Stimulated activated CD4-positive, alpha-beta T cell treated with anti-CD3 and anti-CD28 coated beads, Interleukin-1b, Interleukin-23, amount 100 ng/mL, for 48 hours (primary cell): ENCODE data around the gene RETREG1.
A peak's percentile ranks its signal among the peaks of the same experiment; 100 is the strongest.

ENCODE experiments used
- DNase-seq: peaks from one replicate; pipeline ENCODE4 v3.0.0-alpha.2; 2020

The RETREG1 gene

DNA sequence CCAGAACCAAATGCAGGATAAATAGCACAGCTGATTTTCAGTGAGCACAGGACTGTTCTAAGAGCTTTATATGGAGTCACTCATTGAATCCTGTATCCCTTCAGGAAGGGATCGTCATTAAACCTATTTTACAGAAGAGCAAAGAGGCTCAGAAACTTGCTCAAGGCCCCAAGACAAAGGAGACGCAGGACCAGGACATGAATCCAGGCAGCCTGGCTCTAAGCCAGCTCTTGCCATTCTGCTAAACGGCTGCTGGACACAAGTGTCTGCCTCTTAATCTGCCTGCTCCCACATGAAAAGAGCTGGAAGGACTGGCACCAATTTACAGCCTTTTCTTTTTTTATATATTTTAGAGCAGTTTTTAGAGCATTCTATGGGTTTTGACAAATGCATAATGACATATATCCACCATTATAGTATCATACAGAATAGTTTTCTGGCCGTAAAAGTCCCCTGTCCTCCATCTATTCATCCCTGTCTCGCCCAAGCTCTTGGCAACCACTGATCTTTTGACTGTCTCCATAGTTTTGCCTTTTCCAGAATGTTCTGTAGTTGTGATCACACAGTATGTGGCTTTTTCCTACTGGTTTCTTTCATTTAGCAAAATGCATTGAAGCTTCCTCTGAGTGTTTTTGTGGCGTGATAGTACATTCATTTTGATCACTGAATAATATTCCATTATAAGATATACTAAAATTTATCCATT lies 37.5 kb downstream of the RETREG1 start:
- no peak for DNase-seq

GRCh38 chr5:16578474-16578883 lies 38.3 kb downstream of the RETREG1 start:
- no peak for DNase-seq

DNA sequence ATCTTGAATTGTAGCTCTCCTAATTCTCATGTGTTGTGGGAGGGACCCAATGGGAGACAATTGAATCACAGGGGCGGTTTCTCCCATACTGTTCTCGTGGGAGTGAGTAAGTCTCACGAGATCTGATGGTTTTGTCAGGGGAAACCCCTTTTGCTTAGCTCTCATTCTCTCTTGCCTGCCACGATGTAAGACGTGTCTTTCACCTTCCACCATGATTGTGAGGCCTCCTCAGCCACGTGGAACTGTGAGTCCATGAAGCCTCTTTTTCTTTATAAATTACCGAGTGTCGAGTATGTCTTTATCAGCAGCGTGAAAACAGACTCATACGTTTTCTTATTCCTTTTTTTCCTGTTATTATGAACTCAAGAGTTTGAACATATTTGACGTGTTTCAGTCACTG lies 39.1 kb downstream of the RETREG1 start:
- DNase-seq, result peak; percentile 18

GRCh38 chr5:16574789-16575721 lies 41.7 kb downstream of the RETREG1 start:
- peak; percentile 13 for DNase-seq

DNA sequence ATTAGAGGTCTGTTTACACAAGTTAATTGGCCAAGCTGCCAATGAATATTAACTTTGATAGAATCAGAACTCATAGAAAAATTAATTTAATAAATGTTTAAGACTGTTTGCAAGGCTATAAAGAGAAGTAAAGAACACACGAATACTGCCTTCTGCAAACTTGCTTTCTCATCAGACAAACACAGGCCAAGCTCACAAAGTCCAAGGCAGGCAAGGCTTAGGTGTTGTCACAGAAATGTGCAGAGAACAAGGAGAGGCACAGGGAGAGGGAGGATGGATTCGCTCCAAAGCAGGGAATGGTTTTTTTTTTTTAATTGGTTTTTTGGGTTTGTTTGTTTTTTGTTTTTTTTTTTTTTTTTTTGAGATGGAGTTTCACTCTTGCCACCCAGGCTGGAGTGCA lies 43.4 kb downstream of the RETREG1 start:
- DNase-seq, result no peak

DNA sequence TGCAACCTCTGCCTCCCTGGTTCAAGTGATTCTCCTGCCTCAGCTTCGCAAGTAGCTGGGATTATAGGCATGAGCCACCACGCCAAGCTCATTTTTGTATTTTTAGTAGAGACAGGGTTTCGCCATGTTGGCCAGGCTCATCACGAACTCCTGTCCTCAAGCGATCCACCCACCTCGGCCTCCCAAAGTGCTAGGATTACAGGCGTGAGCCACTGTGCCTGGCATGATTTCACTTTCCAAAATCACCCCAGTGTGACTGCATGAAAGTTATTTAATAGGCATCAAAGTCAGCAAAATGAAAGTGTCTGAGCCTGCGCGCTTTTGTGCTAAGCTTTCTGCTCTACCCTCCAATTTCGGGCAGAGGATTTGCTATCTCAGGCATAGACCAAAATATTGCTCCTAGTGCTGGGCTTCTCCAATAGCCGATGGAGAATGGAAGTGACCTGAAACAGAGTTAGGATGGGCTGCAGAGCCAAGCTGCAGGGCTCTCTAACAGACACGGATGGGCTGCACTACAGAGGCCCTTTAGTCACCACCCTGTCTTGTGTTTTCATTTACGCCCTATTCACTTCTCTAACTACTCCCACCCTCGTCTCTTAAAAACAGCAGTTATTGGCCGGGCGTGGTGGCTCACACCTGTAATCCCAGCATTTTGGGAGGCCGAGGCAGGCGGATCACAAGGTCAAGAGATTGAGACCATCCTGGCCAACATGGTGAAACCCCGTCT lies 44.3 kb downstream of the RETREG1 start:
- DNase-seq, result no peak

GRCh38 chr5:16571016-16571415 lies 45.8 kb downstream of the RETREG1 start:
- DNase-seq, result no peak

- DNase-seq, result no peak
These were observed 46.5 kb downstream of the RETREG1 start for GRCh38 chr5:16570121-16570815.

- DNase-seq, result no peak
These were observed 47.8 kb downstream of the RETREG1 start for GRCh38 chr5:16568875-16569580.

GRCh38 chr5:16567365-16567764 lies 49.4 kb downstream of the RETREG1 start:
- DNase-seq, result no peak

DNA sequence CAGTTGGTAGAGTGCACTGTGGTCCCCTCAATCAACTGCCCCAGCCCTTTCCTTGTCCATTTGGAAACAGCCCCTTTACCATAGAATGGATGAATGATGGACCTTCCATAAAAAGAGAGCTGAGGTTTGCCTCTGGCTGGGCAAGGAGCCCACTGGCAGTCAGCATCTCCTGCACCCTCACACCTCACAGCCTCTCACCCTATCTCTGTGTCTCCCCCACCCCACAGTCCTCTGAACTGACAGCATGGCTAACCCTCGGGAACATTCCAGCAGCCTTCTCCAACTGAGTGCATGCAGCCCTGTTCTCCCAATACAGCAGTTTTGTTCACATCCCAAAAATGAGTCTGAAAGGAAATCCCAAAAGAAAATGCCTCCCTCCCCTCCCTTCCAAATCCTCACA lies 51.7 kb downstream of the RETREG1 start:
- no peak for DNase-seq

DNA sequence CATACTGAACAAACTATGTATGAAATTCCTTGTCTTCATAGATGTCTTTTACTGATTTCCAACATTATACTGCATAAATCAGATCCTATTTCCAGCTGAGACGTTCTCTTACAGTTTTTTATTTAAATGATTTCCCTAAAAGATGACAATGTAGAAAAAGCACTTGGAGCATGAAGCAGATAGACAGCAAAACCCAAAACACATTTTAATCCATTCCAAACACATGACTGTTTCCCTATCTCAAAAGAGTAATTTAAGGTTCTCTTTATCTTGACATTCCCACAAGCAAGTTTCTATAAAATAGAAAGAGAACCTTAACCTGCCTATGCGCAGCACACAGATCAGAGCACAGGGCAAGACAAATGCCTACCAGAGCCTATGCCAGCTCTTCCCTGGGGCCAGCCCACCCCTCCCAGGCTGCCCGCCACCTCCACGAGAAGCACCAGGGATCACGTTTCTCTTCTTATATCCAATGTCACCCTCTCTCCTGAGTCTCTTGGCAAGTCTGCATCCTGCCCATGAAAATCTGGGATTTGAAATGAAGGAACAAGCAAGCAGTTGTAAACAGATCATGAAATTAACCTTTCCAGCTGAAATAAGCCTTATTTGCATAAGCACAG lies 52.4 kb downstream of the RETREG1 start:
- no peak for DNase-seq

DNA sequence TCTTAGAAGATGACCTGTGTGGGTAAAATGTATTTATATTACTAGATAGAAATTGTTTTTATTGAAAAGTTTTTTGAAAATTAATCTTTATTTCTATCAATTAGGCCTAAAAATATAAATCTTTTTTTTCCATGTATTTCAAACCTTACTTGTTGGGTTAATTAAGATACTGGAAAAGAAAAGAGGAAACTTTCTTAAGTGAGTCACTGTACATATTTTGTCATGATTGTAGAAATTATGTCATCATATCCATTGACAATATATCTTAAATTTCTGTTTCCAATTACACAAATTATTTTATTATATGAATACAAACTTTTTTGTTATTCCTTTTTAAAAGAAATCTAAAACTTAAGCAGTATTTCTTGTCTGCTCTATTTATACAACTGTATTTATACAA lies 53.1 kb downstream of the RETREG1 start:
- no peak for DNase-seq

DNA sequence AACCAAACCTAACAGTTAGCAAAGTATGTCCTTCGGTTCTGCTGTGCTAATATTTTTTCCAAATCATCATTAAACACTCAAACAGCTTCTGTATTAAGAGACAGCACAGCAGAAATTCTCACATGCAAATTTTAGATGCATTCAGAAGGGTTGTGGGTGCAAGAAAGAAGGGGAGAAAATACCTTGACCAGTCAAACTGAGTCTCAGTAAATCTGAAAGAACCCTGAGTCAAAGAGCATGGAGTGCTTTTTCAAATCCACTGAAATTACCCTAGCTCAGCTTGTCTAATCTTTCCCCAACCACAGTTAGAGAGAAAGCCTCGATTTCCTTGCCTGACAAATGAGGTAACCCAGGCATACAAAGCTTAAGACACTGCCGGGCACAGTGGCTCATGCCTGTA lies 55.1 kb downstream of the RETREG1 start:
- DNase-seq, result no peak

- DNase-seq, result no peak
These were observed 57.1 kb downstream of the RETREG1 start for GRCh38 chr5:16559702-16560101.

GRCh38 chr5:16558984-16559629 lies 57.7 kb downstream of the RETREG1 start:
- no peak for DNase-seq

- no peak for DNase-seq
These were observed 59.3 kb downstream of the RETREG1 start for GRCh38 chr5:16557477-16557876.

DNA sequence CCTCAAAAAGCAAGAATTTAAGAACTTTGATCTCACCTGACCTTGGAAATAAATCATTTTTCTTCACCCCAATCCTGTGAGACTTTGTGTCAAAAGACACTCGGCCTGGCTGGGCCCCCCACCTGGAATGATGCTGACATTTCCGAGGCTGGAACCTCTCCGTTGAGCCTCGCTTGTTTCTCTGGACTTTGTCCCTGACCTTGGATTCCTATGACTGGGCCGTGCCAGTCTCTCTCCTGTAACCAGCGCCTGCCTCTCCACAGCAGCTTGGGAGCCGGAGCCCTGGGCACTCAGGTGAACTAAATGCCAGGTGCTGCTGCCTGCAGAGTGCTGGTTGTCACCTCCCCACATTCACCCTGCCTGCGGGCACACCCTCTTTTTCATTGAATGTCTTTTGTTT lies 62.7 kb downstream of the RETREG1 start:
- DNase-seq, result no peak

- peak; percentile 61 for DNase-seq
These were observed 64.0 kb downstream of the RETREG1 start for GRCh38 chr5:16552666-16553343.

GRCh38 chr5:16551628-16552027 lies 65.2 kb downstream of the RETREG1 start:
- no peak for DNase-seq
